ENCODE measurements around the gene TNFRSF14. TPM values are rescaled to one million over a fixed set of nuclear protein-coding genes. Genes with fewer than 3 reads are reported as not detected.
A peak's percentile ranks its signal among the peaks of the same experiment; 100 is the strongest.

TNFRSF14 gene
- total and polyA plus RNA-seq, 2 of the 13 experiments (the other 11 are each of a cell fraction or from before 2014, with no cell fraction given): 11.9 to 49.9 TPM

GRCh38 chr1:2544875-2545640 is 11.1 kb upstream of the TNFRSF14 start (continued):
- TF ChIP-seq ZNF687 (CRISPR knock-in tag; IDR thresholded peaks at IDR 0.05): peak; percentile 37

GRCh38 chr1:2545754-2546514 is 10.2 kb upstream of the TNFRSF14 start:
- peak overlapping the region; percentile 61 to 80 (median 64) for H3K4me3 ChIP-seq (replicated peaks in 1 of 3; ENCODE audit: insufficient read depth in 1 of 3, low read depth in 2 of 3, low read length in 3 of 3)
- CTCF ChIA-PET (ENCODE audit: low intra/inter-chr PET ratio, low total read pairs): no interaction called here
- TF ChIP-seq RAD51 (IDR thresholded peaks at IDR 0.05; ENCODE audit: borderline replicate concordance): peak; percentile 80
- TF ChIP-seq RFX3 (CRISPR knock-in tag; IDR thresholded peaks at IDR 0.05): no peak
- TF ChIP-seq ZNF225 (CRISPR knock-in tag; IDR thresholded peaks at IDR 0.05): no peak
- TF ChIP-seq ISX (CRISPR knock-in tag; conservative IDR thresholded peaks at IDR 0.05): no peak
- peak; percentile 65 for TF ChIP-seq NFYC (CRISPR knock-in tag; IDR thresholded peaks at IDR 0.05)
- TF ChIP-seq PAF1 (CRISPR knock-in tag; IDR thresholded peaks at IDR 0.05): no peak
- no peak for TF ChIP-seq ZNF367 (CRISPR knock-in tag; IDR thresholded peaks at IDR 0.05; ENCODE audit: borderline replicate concordance)
- TF ChIP-seq, protein P1, sequence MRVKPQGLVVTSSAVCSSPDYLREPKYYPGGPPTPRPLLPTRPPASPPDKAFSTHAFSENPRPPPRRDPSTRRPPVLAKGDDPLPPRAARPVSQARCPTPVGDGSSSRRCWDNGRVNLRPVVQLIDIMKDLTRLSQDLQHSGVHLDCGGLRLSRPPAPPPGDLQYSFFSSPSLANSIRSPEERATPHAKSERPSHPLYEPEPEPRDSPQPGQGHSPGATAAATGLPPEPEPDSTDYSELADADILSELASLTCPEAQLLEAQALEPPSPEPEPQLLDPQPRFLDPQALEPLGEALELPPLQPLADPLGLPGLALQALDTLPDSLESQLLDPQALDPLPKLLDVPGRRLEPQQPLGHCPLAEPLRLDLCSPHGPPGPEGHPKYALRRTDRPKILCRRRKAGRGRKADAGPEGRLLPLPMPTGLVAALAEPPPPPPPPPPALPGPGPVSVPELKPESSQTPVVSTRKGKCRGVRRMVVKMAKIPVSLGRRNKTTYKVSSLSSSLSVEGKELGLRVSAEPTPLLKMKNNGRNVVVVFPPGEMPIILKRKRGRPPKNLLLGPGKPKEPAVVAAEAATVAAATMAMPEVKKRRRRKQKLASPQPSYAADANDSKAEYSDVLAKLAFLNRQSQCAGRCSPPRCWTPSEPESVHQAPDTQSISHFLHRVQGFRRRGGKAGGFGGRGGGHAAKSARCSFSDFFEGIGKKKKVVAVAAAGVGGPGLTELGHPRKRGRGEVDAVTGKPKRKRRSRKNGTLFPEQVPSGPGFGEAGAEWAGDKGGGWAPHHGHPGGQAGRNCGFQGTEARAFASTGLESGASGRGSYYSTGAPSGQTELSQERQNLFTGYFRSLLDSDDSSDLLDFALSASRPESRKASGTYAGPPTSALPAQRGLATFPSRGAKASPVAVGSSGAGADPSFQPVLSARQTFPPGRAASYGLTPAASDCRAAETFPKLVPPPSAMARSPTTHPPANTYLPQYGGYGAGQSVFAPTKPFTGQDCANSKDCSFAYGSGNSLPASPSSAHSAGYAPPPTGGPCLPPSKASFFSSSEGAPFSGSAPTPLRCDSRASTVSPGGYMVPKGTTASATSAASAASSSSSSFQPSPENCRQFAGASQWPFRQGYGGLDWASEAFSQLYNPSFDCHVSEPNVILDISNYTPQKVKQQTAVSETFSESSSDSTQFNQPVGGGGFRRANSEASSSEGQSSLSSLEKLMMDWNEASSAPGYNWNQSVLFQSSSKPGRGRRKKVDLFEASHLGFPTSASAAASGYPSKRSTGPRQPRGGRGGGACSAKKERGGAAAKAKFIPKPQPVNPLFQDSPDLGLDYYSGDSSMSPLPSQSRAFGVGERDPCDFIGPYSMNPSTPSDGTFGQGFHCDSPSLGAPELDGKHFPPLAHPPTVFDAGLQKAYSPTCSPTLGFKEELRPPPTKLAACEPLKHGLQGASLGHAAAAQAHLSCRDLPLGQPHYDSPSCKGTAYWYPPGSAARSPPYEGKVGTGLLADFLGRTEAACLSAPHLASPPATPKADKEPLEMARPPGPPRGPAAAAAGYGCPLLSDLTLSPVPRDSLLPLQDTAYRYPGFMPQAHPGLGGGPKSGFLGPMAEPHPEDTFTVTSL (CRISPR knock-in tag; IDR thresholded peaks at IDR 0.05; ENCODE audit: borderline replicate concordance): no peak
- TF ChIP-seq DDIT3 (CRISPR knock-in tag; IDR thresholded peaks at IDR 0.05): no peak

More at GRCh38 chr1:2545754-2546514, 10.2 kb upstream of the TNFRSF14 start:
- Histone ChIP-seq H3K79me2 (ENCODE audit: insufficient read depth, low read length) (no peaks in the 10 kb centered on the region), H2AFZ (ENCODE audit: low read length) (no peak overlapping the region), H3K27ac (ENCODE audit: extremely low read length, insufficient read depth, low read length) (peak overlapping the region; percentile 51), H3K9me3 (ENCODE audit: low read length) (no peaks in the 10 kb centered on the region), H3K27me3 (ENCODE audit: control insufficient read depth in 1 of 2, insufficient read depth in 2 of 2, low read length in 2 of 2) (peaks cover 4 to 6% of the 10 kb centered on the region in 2 experiments; a peak in 2 of 5 replicates), H3K36me3 (replicated peaks in 1 of 2; ENCODE audit: control insufficient read depth in 1 of 2, insufficient read depth in 2 of 2, low read length in 2 of 2) (no peaks in the 10 kb centered on the region), H3K4me1 (ENCODE audit: insufficient read depth, low read length) (peaks cover 77% of the 10 kb centered on the region), H4K20me1 (ENCODE audit: insufficient read depth, low read length) (no peaks in the 10 kb centered on the region), H3K4me2 (ENCODE audit: low read depth, low read length) (peak overlapping the region; percentile 85), H3K9ac (ENCODE audit: insufficient read depth, low read depth, low read length) (peak overlapping the region; percentile 76)
- no TSS peak for BruUV-seq (replicated peaks)
- in situ Hi-C loops (cut with HindIII; ENCODE audit: extremely low pct_ligation_motif_present, low pct_unique_long_range_greater_than_20kb) (loop anchor here (5.0 kb wide), 1 partner anchor 134 kb away; the partner anchor contains the start of gene PEX10), intact Hi-C loops (cut with micrococcal nuclease; ENCODE audit: unreplicated experiment) (loop anchor here (2.0 kb wide), 1 partner anchor 19 kb away; the partner anchor contains the start of gene PANK4)
- DNase-seq (ENCODE audit: low spot score) (peak; percentile 87), FAIRE-seq (peak; percentile 28), ATAC-seq (peak; percentile 62)
- WGBS (ENCODE audit: low lambda C conversion rate): 7% methylated on average over 3 of the region's 43 CpGs
- POLR2A ChIA-PET: interaction anchor here (0.6 to 3.4 kb wide), 17 partner anchors 10 to 339 kb away, joined by 3 to 38 read pairs (median 5); partner anchors contain the start of genes MORN1, PANK4, PEX10 and PRXL2B

Data from HepG2 (cell line).